Parathyroid adenoma (tissue), 2 donors: ENCODE data around the gene DLG1.
"Not testable (repeated sequence)": the region's sequence is repeated elsewhere in the genome, so short reads cannot be mapped to it uniquely, and the experiment has no call there.

Experiments used
- H2AFZ ChIP-seq: fragments of 300-600 bp; sonication (generic); one replicate; pipeline ENCODE4 v1.7.0; 2017; ENCODE audit warnings: antibody characterized with exemption, mild to moderate bottlenecking
- H3K27ac ChIP-seq: fragments of 300-600 bp; sonication (generic); one replicate; pipeline ENCODE4 v1.7.0; 2017
- H3K27me3 ChIP-seq: fragments of 300-600 bp; sonication (generic); one replicate; pipeline ENCODE4 v1.7.0; 2017; ENCODE audit warnings: low read length; ENCODE audit not compliant: control insufficient read depth, insufficient read depth
- H3K36me3 ChIP-seq: fragments of 300-600 bp; sonication (generic); one replicate; pipeline ENCODE4 v1.7.0; 2017; ENCODE audit warnings: low read length; ENCODE audit not compliant: control insufficient read depth, insufficient read depth
- H3K4me1 ChIP-seq: fragments of 300-600 bp; sonication (generic); one replicate; pipeline ENCODE4 v1.7.0; 2017; ENCODE audit warnings: control low read depth
- H3K4me2 ChIP-seq: fragments of 300-600 bp; sonication (generic); one replicate; pipeline ENCODE4 v1.7.0; 2017; ENCODE audit warnings: low read length
- H3K4me3 ChIP-seq: fragments of 300-600 bp; sonication (generic); one replicate; pipeline ENCODE4 v1.7.0; 2017; ENCODE audit warnings: low read depth, low read length
- H3K79me2 ChIP-seq: fragments of 300-600 bp; sonication (generic); one replicate; pipeline ENCODE4 v1.7.0; 2017; ENCODE audit warnings: control low read depth
- H3K9ac ChIP-seq: fragments of 300-600 bp; sonication (generic); one replicate; pipeline ENCODE4 v1.7.0; 2017; ENCODE audit warnings: mild to moderate bottlenecking
- H3K9me3 ChIP-seq: fragments of 300-600 bp; sonication (generic); one replicate; pipeline ENCODE4 v1.7.0; 2017; ENCODE audit warnings: low read length; ENCODE audit not compliant: control insufficient read depth
- TF ChIP-seq, protein P1 (sequence below): fragments of 300-600 bp; sonication (generic); IDR thresholded peaks from one replicate; pipeline ENCODE4 v1.7.0; 2017; ENCODE audit warnings: antibody characterized with exemption, mild to moderate bottlenecking
- donor health status: primary hyperparathyroidism.

DLG1 gene

DNA sequence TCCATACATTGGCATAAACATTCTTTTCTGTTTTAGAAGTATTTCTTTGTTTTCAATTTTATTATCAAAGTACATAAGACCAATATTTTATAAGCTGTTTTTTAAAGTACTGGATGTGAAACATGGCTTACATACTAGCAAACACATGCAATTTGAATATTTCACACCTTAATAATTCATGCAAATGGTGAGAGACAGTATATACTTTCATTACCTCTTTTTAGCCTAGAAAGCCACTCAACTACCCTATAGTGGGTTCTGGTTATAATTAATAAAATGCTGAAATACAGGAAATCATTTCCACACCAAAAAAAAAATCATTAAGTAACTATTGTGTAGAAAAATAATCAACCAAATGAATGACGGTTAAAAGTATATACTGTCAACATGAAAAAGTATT lies 230.3 kb downstream of the DLG1 start:
- Histone ChIP-seq H2AFZ (no peak overlapping the region), H3K4me1 (no peaks in the 10 kb centered on the region), H3K27ac (no peak overlapping the region), H3K27me3 (no peaks in the 10 kb centered on the region), H3K4me2 (no peak overlapping the region), H3K9me3 (no peaks in the 10 kb centered on the region), H3K36me3 (no peaks in the 10 kb centered on the region), H3K79me2 (no peaks in the 10 kb centered on the region), H3K4me3 (no peak overlapping the region), H3K9ac (no peak overlapping the region)
- TF ChIP-seq, protein P1, sequence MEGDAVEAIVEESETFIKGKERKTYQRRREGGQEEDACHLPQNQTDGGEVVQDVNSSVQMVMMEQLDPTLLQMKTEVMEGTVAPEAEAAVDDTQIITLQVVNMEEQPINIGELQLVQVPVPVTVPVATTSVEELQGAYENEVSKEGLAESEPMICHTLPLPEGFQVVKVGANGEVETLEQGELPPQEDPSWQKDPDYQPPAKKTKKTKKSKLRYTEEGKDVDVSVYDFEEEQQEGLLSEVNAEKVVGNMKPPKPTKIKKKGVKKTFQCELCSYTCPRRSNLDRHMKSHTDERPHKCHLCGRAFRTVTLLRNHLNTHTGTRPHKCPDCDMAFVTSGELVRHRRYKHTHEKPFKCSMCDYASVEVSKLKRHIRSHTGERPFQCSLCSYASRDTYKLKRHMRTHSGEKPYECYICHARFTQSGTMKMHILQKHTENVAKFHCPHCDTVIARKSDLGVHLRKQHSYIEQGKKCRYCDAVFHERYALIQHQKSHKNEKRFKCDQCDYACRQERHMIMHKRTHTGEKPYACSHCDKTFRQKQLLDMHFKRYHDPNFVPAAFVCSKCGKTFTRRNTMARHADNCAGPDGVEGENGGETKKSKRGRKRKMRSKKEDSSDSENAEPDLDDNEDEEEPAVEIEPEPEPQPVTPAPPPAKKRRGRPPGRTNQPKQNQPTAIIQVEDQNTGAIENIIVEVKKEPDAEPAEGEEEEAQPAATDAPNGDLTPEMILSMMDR = no peak

DNA sequence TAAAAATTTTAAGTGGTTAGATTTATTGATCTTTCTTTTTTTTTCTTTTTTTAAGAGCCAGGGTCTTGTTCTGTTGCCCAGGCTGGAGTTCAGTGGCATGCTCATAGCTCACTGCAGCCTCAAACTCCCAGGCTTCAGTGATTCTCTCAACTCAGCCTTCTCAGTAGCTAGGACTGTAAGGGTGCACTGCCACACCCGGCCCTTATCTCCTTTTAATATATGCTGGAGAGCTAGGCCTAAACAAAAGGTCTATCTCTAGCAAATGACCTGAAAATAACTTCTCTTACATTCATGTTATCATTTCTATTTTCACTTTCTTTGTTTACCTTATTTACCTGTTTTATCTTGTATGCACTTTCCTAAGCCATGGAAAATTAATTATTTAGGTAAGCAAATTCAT lies 233.6 kb downstream of the DLG1 start:
- Histone ChIP-seq H3K27me3 (no peaks in the 10 kb centered on the region), H3K36me3 (no peaks in the 10 kb centered on the region), H3K9me3 (no peaks in the 10 kb centered on the region), H3K27ac (no peak overlapping the region), H3K9ac (no peak overlapping the region), H3K4me3 (no peak overlapping the region), H3K4me2 (no peak overlapping the region), H2AFZ (no peak overlapping the region), H3K79me2 (no peaks in the 10 kb centered on the region), H3K4me1 (no peaks in the 10 kb centered on the region)
- TF ChIP-seq, protein P1 = no peak

DNA sequence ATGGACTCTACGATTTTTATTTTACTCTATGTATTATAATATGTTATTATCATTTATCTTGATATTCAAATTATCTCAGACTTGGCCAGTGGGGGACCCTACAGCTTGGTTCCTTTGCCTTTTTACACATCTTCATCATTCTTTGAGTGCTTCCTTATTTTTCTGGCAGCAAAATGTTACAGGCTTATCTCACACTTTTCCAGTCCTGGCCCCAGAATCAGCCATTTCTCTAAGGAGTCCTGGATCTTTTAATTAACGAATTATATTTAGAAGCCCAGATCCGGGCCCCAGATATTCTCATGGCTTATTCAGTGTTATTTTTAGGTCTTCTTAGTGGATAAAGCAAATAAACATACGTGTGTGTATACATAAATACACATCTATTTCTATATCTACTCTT lies 236.0 kb downstream of the DLG1 start:
- no peaks in the 10 kb centered on the region for H3K36me3 ChIP-seq
- H3K79me2 ChIP-seq = no peaks in the 10 kb centered on the region
- H3K27me3 ChIP-seq = no peaks in the 10 kb centered on the region
- H3K27ac ChIP-seq = no peak overlapping the region
- H3K4me3 ChIP-seq = no peak overlapping the region
- H3K4me2 ChIP-seq = no peak overlapping the region
- no peak overlapping the region for H2AFZ ChIP-seq
- TF ChIP-seq, protein P1 = no peak
- no peaks in the 10 kb centered on the region for H3K4me1 ChIP-seq
- no peaks in the 10 kb centered on the region for H3K9me3 ChIP-seq
- H3K9ac ChIP-seq = no peak overlapping the region

DNA sequence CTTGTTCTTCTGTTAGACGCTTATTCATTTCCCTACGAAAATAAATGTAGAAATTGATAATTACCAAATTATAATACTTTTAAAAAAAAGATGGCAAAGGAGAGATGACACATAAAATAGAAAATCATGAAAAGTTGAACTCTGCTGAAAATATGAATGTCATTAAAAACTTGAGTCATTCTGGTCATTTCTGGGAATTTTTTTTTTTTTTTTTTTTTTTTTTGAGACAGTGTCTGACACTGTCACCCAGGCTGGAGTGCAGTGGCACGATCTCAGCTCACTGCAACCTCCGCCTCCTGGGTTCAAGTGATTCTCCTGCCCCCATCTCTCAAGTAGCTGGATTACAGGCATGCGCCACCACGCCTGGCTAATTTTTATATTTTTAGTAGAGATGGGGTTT lies 246.8 kb downstream of the DLG1 start:
- H3K79me2 ChIP-seq, H3K36me3 ChIP-seq, H3K27me3 ChIP-seq, H3K4me2 ChIP-seq, H3K4me3 ChIP-seq, H3K9me3 ChIP-seq, H3K4me1 ChIP-seq, H3K9ac ChIP-seq, H2AFZ ChIP-seq, H3K27ac ChIP-seq: not testable (repeated sequence)

DNA sequence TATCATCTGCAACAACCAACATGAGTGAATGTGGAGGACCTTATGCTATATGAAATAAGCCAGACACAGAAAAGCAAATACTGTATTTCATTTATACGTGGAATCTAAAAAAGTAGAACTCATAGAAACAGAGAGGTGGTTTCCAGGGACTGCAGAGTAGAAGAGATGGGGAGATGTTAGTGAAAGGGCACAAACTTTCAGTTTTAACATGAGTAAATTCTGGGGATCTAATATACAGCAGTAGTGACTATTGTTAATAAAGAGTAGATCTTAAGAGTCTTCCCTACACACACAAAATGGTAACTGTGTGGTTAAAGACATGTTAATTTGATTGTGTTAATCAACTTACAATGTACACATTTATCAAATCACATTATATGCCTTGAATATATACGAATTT lies 247.9 kb downstream of the DLG1 start:
- Histone ChIP-seq H3K27me3 (no peaks in the 10 kb centered on the region), H3K36me3 (no peaks in the 10 kb centered on the region), H3K4me1 (no peaks in the 10 kb centered on the region), H3K9ac (no peak overlapping the region), H3K9me3 (no peaks in the 10 kb centered on the region), H3K4me2 (no peak overlapping the region), H2AFZ (no peak overlapping the region), H3K79me2 (no peaks in the 10 kb centered on the region), H3K4me3 (no peak overlapping the region), H3K27ac (no peak overlapping the region)
- TF ChIP-seq, protein P1 = no peak
